NCI-H2227 treated with DMSO at 0.1 percent for 48 hours (cell line): ENCODE results near the gene COL18A1.

Experiments
- DNase-seq: peaks from one replicate; lab custom pipeline; 2025; lab: John Stamatoyannopoulos, UW

COL18A1 gene

GRCh38 chr21:45414396-45415187 lies 9.6 kb downstream of the COL18A1 start:
- DNase-seq: no peak

DNA sequence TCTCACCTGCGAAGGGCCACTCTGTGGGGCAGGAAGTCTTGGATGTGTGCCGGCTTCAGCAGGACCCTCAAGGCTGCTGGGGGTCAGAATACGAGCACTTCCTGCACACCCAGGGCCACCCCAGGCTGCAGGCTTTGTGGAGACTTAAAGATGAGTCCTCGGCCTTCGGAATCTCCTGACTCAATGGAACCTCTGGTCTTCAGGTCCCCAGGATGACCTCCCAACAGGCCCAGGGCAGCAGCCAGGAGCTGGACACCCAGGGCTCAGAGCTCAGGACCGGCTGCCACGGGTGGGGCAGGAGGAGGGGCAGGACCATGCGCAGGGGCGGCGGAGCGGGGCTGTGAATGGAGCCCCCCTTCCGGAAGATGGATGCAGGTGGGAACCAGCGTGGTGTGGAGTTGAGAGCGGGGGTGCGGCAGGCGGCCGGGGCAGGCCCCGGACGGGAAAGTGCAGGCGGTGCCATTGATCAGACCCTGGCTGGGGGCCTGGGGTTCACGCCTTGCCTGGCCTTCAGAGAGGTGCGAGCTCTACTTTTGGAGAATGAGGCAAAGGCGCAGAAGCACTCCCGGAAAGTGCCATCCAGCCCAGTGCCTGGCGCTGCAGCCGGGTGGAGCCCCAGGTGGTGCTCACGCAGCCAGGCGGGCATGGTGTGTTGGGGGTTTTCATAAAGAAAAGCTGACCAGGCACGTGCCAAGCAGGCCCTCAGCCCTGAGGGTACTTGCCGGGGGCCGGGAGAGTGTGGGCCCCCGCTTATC lies 10.4 kb downstream of the COL18A1 start:
- DNase-seq: no peak

- DNase-seq: no peak
Measured at GRCh38 chr21:45415943-45416611, 11.1 kb downstream of the COL18A1 start.

DNA sequence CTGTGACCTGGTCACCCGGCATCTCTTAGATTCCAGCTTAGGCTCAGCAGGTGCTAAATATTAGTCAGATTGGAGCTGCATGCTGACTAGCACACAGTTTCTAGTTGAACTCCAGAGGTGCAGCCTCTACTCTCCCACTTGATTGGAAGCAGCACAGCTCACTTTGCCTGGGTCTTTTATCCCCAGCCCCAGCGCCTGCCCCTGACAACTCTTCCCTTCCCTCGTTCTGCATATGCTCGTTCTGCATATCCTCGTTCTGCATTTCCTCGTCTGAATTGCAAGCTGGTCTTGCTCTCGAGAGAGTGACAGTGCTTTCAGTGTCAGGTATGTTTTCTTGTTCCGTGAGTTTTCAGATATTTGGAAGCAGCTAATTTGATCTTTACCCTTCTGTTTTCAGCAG lies 11.7 kb downstream of the COL18A1 start:
- no peak for DNase-seq

GRCh38 chr21:45417256-45417950 lies 12.4 kb downstream of the COL18A1 start:
- no peak for DNase-seq

DNA sequence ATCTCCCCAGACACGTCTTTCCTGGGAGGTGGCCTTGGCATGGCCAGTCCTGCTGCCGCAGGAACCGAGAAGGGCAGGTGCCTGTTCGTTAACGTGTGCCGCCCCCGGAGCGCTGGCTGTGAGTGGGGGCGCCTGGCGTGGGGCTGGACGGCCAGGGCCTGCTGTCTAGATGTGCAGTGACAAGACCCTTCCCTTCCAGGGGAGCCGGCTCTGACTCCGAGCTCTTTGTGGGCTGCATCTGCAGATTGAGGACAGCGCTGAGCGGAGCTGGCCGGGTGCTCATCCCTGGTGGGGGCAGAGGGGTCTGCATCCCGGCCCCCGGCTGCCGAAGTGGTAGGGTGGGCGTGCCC lies 13.0 kb downstream of the COL18A1 start:
- DNase-seq: no peak

DNA sequence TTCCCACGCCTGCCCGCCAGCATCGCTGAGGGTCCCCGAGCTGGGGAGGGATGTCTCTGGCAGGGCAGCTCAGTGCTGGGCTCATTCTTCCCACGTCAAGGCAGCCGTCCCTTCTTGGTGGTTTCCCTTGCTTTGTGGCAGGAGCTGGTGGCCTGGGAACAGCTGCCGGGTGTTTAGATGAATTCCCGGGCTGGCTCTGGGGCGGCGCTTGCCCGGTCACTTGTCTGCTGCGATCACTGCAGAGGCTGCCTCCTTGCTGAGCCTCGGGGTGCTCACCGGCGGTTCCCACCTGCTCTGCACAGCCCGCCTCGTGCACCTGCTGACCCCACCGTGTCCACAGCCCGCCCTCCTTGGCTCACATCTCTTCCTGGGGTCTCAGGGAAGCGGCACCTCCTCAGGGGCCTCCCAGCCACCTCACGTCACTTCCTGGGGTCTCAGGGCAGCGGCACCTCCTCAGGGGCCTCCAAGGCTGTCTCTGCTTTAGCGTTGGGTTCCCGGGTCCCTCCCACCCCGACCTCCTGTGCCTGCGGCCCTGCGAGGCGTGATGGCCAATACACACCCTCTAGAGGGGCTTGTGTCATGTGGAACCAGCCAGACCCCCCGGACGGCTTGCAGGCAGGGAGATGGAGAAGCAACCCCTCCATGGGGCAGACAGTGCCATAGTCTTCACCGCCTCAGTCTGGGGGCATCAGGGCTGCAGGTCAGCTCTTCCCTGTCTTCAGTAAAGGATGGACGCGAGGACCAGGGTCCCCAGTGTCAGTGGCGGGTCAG lies 13.5 kb downstream of the COL18A1 start:
- no peak for DNase-seq

- DNase-seq: no peak
Measured at GRCh38 chr21:45419162-45419561, 14.2 kb downstream of the COL18A1 start.

- DNase-seq: peak; percentile 48
Measured at GRCh38 chr21:45420061-45421041, 15.4 kb downstream of the COL18A1 start.

GRCh38 chr21:45421071-45421845 lies 16.3 kb downstream of the COL18A1 start:
- peak; percentile 54 for DNase-seq

DNA sequence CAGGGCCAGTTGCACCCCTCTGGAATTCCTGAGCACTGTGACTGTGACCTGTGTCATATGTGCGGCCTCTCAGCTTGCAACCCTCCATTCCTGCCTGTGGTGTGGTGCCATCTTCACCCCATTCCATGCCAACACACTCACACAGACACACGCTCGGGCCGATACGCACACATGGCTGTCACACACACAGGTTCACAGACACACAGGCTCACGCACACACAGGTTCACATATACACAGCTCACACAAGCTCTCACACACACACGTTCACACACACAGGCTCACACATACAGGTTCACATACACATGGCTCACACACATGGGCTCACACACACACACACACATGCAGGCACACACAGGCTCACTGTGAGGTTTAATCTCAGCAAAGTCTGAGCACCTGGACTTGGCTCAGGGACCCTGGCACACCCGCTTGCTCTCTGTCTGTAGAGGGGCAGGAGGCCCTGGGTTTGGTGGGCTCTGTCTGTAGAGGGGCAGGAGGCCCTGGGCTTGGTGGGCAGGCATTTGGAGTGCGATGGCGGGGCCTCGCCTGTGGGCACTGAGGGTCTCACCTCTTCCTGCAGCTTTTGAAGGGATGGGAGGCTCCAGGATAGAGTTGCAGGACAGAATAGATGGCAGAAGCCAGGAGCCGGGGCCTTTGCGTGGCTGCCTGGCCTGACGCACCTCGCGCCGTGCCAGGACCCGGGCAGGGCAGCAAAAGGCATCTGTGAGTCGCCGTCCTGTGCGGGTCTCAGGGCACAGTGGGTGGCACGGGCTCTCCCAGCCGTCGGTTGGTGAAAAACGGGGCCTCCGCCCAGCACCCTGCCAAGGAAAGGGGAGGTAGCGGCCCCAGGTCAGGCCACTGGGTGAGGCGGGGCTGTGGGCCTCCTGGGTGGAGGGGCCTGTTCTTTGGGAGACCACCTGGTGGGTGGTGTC lies 17.1 kb downstream of the COL18A1 start:
- no peak for DNase-seq

DNA sequence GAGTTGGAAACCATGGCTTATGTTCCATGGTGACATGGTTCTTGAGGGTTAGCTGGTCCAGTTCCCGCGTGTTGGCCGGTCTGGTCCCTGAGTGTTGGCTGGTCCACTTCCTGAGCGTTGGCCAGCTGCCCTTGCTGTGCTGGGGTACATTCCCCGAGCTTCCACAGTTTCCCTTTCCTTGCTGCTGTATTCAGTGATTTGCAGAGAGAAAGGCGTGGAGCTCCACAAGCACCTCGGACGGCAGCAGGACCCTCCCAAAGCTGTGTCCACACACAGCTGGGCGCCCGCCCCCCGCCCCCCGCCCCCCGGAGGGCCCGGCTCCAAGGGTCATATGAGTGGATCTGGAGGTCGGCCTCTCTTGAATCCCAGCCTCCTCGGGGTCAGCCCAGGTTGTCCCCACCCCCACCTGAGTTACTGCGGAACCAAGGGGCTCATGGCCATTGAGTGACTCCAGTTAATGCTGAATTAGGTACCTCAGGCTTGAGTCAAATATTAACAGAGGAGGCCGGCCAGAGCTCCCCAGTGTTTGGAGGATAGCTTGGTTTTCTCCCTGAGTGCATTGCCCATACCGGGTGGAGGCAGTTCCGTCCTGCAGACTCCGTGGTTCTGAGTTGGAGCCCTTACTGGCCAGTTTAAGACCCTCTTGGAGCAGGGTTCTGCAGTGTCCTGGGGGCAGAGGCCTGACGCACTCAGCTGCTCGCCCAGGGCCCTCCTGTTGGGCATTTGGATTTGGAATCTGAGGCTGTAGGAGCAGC lies 18.4 kb downstream of the COL18A1 start:
- DNase-seq: no peak

- no peak for DNase-seq
Measured at GRCh38 chr21:45423968-45424853, 19.2 kb downstream of the COL18A1 start.

DNA sequence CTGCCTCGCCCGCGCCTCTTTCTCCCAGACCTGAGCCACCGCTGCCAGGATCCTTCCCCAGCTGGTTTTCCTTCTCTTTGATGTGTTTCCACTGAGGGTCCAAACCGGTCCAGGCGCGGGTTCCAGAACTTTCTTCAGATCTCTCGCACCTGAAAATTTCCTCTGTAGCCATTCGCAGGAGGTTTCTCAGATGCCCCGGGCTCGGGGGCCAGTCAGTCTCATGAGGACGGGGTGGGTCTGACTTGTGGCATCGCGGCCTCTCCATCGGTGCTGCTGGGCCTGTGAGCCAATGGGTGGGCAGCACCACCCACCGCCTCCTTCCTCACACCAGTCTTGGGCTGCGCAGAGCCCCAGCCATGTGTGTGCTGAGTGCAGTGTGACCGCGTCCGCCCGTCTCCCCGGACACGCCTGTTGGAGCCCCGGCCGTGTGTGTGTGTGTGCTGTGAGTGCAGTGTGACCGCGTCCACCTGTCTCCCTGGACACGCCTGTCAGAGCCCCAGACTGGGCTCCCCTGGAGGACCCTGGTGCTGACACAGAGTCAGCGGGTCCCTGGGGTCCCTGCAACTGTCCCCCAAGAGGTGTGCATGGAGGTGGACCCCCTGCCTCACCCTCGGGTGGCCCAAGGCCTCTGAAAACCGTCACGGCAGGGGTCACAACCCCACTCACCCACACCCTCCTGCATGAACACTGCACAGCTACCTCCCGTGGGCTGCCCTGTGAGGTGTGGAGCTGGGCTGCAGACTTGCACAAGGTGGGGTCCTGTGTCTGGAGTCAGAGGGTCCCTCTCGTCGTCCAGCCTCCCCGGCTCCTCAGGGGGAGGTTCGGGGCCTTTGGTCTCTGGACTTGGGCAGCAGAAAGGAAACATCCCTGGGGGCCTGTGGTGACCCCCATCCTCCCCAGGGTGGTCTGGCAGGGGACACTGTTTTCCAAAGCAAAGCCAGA lies 20.2 kb downstream of the COL18A1 start:
- no peak for DNase-seq
